GM18870 (cell line): ENCODE results near the gene PYGB.

Experiments used
- ATAC-seq: cut with Tn5 transposase; IDR thresholded peaks from one replicate; pipeline ENCODE4 v1.9.1; 2021; ENCODE audit warnings: moderate library complexity; ENCODE audit not compliant: unreplicated experiment

Gene PYGB

GRCh38 chr20:25269057-25269832 lies 21.4 kb downstream of the PYGB start:
- ATAC-seq: no peak

- ATAC-seq: no peak
Measured at GRCh38 chr20:25269833-25270170, 21.9 kb downstream of the PYGB start.

GRCh38 chr20:25270829-25271251 lies 23.0 kb downstream of the PYGB start:
- ATAC-seq: no peak

- ATAC-seq: no peak
Measured at GRCh38 chr20:25271486-25272222, 23.8 kb downstream of the PYGB start.

- no peak for ATAC-seq
Measured at GRCh38 chr20:25272223-25273000, 24.5 kb downstream of the PYGB start.

GRCh38 chr20:25273046-25273445 lies 25.2 kb downstream of the PYGB start:
- no peak for ATAC-seq

- no peak for ATAC-seq
Measured at GRCh38 chr20:25273541-25274358, 25.9 kb downstream of the PYGB start.

- ATAC-seq: no peak
Measured at GRCh38 chr20:25274481-25274880, 26.6 kb downstream of the PYGB start.

- ATAC-seq: no peak
Measured at GRCh38 chr20:25274891-25275812, 27.3 kb downstream of the PYGB start.

GRCh38 chr20:25275813-25276532 lies 28.1 kb downstream of the PYGB start:
- no peak for ATAC-seq

- ATAC-seq: no peak
Measured at GRCh38 chr20:25276533-25277050, 28.7 kb downstream of the PYGB start.

GRCh38 chr20:25277051-25277801 lies 29.3 kb downstream of the PYGB start:
- no peak for ATAC-seq

- ATAC-seq: no peak
Measured at GRCh38 chr20:25277941-25278521, 30.1 kb downstream of the PYGB start.

GRCh38 chr20:25278636-25279361 lies 30.9 kb downstream of the PYGB start:
- ATAC-seq: no peak

GRCh38 chr20:25279403-25279802 lies 31.5 kb downstream of the PYGB start:
- ATAC-seq: no peak

- no peak for ATAC-seq
Measured at GRCh38 chr20:25280051-25280573, 32.2 kb downstream of the PYGB start.
